ENCODE measurements around the gene RGL3. TPM values are rescaled to one million over a fixed set of nuclear protein-coding genes. Genes with fewer than 3 reads are reported as not detected.
A peak's percentile ranks its signal among the peaks of the same experiment; 100 is the strongest.

The RGL3 gene
- total RNA-seq, 1 experiment from 2014 or later = 53.1 TPM

GRCh38 chr19:11453468-11454341 lies 34.6 kb upstream of the RGL3 start:
- Histone ChIP-seq H3K27me3 (replicated peaks; ENCODE audit: control insufficient read depth, insufficient read depth, low read length) (no peaks in the 10 kb centered on the region), H3K4me1 (no peaks in the 10 kb centered on the region), H3K4me3 (ENCODE audit: low read depth, low read length) (no peak overlapping the region), H3K36me3 (ENCODE audit: control insufficient read depth, insufficient read depth, low read length) (no peaks in the 10 kb centered on the region; the same call in 1 of the 2 replicates), H3K9me3 (no peaks in the 10 kb centered on the region)
- Mint-ChIP-seq H3K4me3 (ENCODE audit: unreplicated experiment) (no peak overlapping the region), H3K27me3 (ENCODE audit: insufficient read depth, unreplicated experiment) (no peaks in the 10 kb centered on the region), H3K36me3 (ENCODE audit: insufficient read depth, unreplicated experiment) (peaks cover 23% of the 10 kb centered on the region), H3K4me1 (ENCODE audit: low read depth, unreplicated experiment) (no peaks in the 10 kb centered on the region), H3K27ac (ENCODE audit: unreplicated experiment) (no peak overlapping the region), H3K9me3 (ENCODE audit: unreplicated experiment) (no peaks in the 10 kb centered on the region)
- DNase-seq = peak in 1 of 2 experiments; percentile 32
- BruUV-seq (replicated peaks) = no TSS peak
- intact Hi-C loops (cut with micrococcal nuclease; ENCODE audit: unreplicated experiment) = no loop called here
- ChIA-PET POLR2A (no interaction called here), CTCF (no interaction called here)
- peak; percentile 35 to 68 for TF ChIP-seq CTCF (IDR thresholded peaks at IDR 0.05; ENCODE audit: insufficient read depth in 1 of 2, low read depth in 1 of 2, low read length in 1 of 2, severe bottlenecking in 1 of 2, unreplicated experiment in 1 of 2)

GRCh38 chr19:11452620-11453310 lies 33.7 kb upstream of the RGL3 start:
- BruUV-seq (replicated peaks) = no TSS peak
- no peak for TF ChIP-seq CTCF (IDR thresholded peaks at IDR 0.05; ENCODE audit: insufficient read depth in 1 of 2, low read depth in 1 of 2, low read length in 1 of 2, severe bottlenecking in 1 of 2, unreplicated experiment in 1 of 2)
- no peak overlapping the region for H3K4me3 Mint-ChIP-seq (ENCODE audit: unreplicated experiment)
- Histone ChIP-seq H3K9me3 (no peaks in the 10 kb centered on the region), H3K4me1 (no peaks in the 10 kb centered on the region), H3K4me3 (ENCODE audit: low read depth, low read length) (no peak overlapping the region), H3K36me3 (ENCODE audit: control insufficient read depth, insufficient read depth, low read length) (peaks cover 2% of the 10 kb centered on the region), H3K27me3 (replicated peaks; ENCODE audit: control insufficient read depth, insufficient read depth, low read length) (no peaks in the 10 kb centered on the region)
- intact Hi-C loops (cut with micrococcal nuclease; ENCODE audit: unreplicated experiment) = no loop called here
- no peak for DNase-seq
- H3K36me3 Mint-ChIP-seq (ENCODE audit: insufficient read depth, unreplicated experiment) = peaks cover 30% of the 10 kb centered on the region
- POLR2A ChIA-PET = no interaction called here
- H3K27me3 Mint-ChIP-seq (ENCODE audit: insufficient read depth, unreplicated experiment) = no peaks in the 10 kb centered on the region
- no peaks in the 10 kb centered on the region for H3K4me1 Mint-ChIP-seq (ENCODE audit: low read depth, unreplicated experiment)
- CTCF ChIA-PET = interaction anchor here (0.9 kb wide), 1 partner anchor 159 kb away, joined by 4 read pairs; no protein-coding TSS in a partner anchor
- no peaks in the 10 kb centered on the region for H3K9me3 Mint-ChIP-seq (ENCODE audit: unreplicated experiment)
- no peak overlapping the region for H3K27ac Mint-ChIP-seq (ENCODE audit: unreplicated experiment)

- Mint-ChIP-seq H3K36me3 (ENCODE audit: insufficient read depth, unreplicated experiment) (peaks cover 32% of the 10 kb centered on the region), H3K27ac (ENCODE audit: unreplicated experiment) (no peak overlapping the region), H3K4me3 (ENCODE audit: unreplicated experiment) (no peak overlapping the region), H3K9me3 (ENCODE audit: unreplicated experiment) (no peaks in the 10 kb centered on the region), H3K4me1 (ENCODE audit: low read depth, unreplicated experiment) (no peaks in the 10 kb centered on the region), H3K27me3 (ENCODE audit: insufficient read depth, unreplicated experiment) (no peaks in the 10 kb centered on the region)
- DNase-seq = no peak
- TF ChIP-seq CTCF (IDR thresholded peaks at IDR 0.05; ENCODE audit: insufficient read depth in 1 of 2, low read depth in 1 of 2, low read length in 1 of 2, severe bottlenecking in 1 of 2, unreplicated experiment in 1 of 2) = no peak
- ChIA-PET POLR2A (no interaction called here), CTCF (interaction anchor here (0.8 to 0.9 kb wide), 2 partner anchors 71 to 158 kb away, joined by 4 read pairs; no protein-coding TSS in a partner anchor)
- H3K27me3 ChIP-seq (replicated peaks; ENCODE audit: control insufficient read depth, insufficient read depth, low read length) = no peaks in the 10 kb centered on the region
- no peak overlapping the region for H3K4me3 ChIP-seq (ENCODE audit: low read depth, low read length)
- no TSS peak for BruUV-seq (replicated peaks)
- intact Hi-C loops (cut with micrococcal nuclease; ENCODE audit: unreplicated experiment) = no loop called here
- H3K36me3 ChIP-seq (ENCODE audit: control insufficient read depth, insufficient read depth, low read length) = peaks cover 2% of the 10 kb centered on the region
- no peaks in the 10 kb centered on the region for H3K4me1 ChIP-seq
- no peaks in the 10 kb centered on the region for H3K9me3 ChIP-seq
These were observed 32.9 kb upstream of the RGL3 start for GRCh38 chr19:11451871-11452619.
